Mammary epithelial cell (primary cell): ENCODE measurements around the gene GRAMD2A.

ENCODE experiments used
- CTCF ChIP-seq, 2 donors: IDR thresholded peaks in 1 of 2; conservative IDR thresholded peaks in 1 of 2; 2 replicates each; pipeline ENCODE4 v1.5.1; 2011 to 2012; ENCODE audit warnings: inconsistent platforms in 2 of 2, low read length in 2 of 2, mild to moderate bottlenecking in 2 of 2, control low read depth in 1 of 2, low read depth in 1 of 2; ENCODE audit not compliant: insufficient read depth in 1 of 2; ENCODE audit errors: extremely low read depth in 1 of 2
- EZH2 ChIP-seq: IDR thresholded peaks from 2 replicates; pipeline ENCODE4 v1.6.1; 2012; ENCODE audit warnings: low read length, inconsistent platforms, borderline replicate concordance

GRCh38 chr15:72162569-72162968 is 35.0 kb downstream of the GRAMD2A start:
- TF ChIP-seq CTCF (conservative IDR thresholded peaks at IDR 0.05 in 1 of 2, IDR thresholded peaks at IDR 0.05 in 1 of 2; ENCODE audit: extremely low read depth in 1 of 2, insufficient read depth in 1 of 2, low read depth in 1 of 2, low read length in 2 of 2), result no peak
- TF ChIP-seq EZH2, result no peak
